CD14-positive monocyte (primary cell): ENCODE data around the gene TSHZ2. TPM values are rescaled to one million over a fixed set of nuclear protein-coding genes. Genes with fewer than 3 reads are reported as not detected.

Experiments
- DNase-seq, 3 donors: peaks; one replicate each; pipeline ENCODE4 v3.0.0-alpha.2; 2011 to 2022
- H2AFZ ChIP-seq: 2 replicates; pipeline ENCODE4 v1.6.0; 2012; ENCODE audit warnings: mild to moderate bottlenecking, low read depth, low read length, inconsistent platforms; ENCODE audit not compliant: insufficient read depth, poor library complexity, severe bottlenecking
- H3K27ac ChIP-seq, 2 donors: 1 replicate in 1 of 2; 2 replicates in 1 of 2; pipeline ENCODE4 v1.5.1; 2012 to 2013; ENCODE audit warnings: low read length in 2 of 2, control low read depth in 1 of 2, inconsistent platforms in 1 of 2, low read depth in 1 of 2, mild to moderate bottlenecking in 1 of 2
- H3K27me3 ChIP-seq, 2 donors: one replicate each; pipeline versions ENCODE4 v1.6.0 to v1.6.1; 2011 to 2013; ENCODE audit warnings: low read length in 2 of 2; ENCODE audit not compliant: control insufficient read depth in 2 of 2, insufficient read depth in 2 of 2
- H3K36me3 ChIP-seq, 2 donors: replicated peaks in 1 of 2; 1 replicate in 1 of 2; 2 replicates in 1 of 2; pipeline versions ENCODE4 v1.5.1 to v1.6.1; 2012 to 2013; ENCODE audit warnings: low read length in 2 of 2, control low read depth in 1 of 2, inconsistent platforms in 1 of 2, mild to moderate bottlenecking in 1 of 2; ENCODE audit not compliant: insufficient read depth in 2 of 2, control insufficient read depth in 1 of 2
- H3K4me1 ChIP-seq, 2 donors: 1 replicate in 1 of 2; 2 replicates in 1 of 2; pipeline versions ENCODE4 v1.5.1 to v1.6.1; 2012 to 2013; ENCODE audit warnings: low read length in 2 of 2, control low read depth in 1 of 2, inconsistent platforms in 1 of 2, mild to moderate bottlenecking in 1 of 2, moderate library complexity in 1 of 2; ENCODE audit not compliant: insufficient read depth in 2 of 2, control insufficient read depth in 1 of 2
- H3K4me2 ChIP-seq: replicated peaks from 2 replicates; pipeline ENCODE3; 2012; ENCODE audit warnings: low read length, moderate library complexity, mild to moderate bottlenecking; ENCODE audit not compliant: poor library complexity, severe bottlenecking; ENCODE audit errors: extremely low read depth
- H3K4me3 ChIP-seq, 3 experiments: fragments of 200-600 bp in 1 of 3; sonication (generic) in 1 of 3; replicated peaks in 1 of 3; 1 replicate in 2 of 3; 2 replicates in 1 of 3; pipeline ENCODE4 v1.5.1; 2011 to 2013; ENCODE audit warnings: low read length in 3 of 3, mild to moderate bottlenecking in 3 of 3, control low read depth in 2 of 3, low read depth in 2 of 3, inconsistent platforms in 1 of 3, moderate library complexity in 1 of 3
- H3K79me2 ChIP-seq: 2 replicates; pipeline ENCODE4 v1.6.0; 2012; ENCODE audit warnings: mild to moderate bottlenecking, control low read depth, inconsistent platforms, low read length, moderate library complexity; ENCODE audit not compliant: insufficient read depth
- H3K9ac ChIP-seq: 2 replicates; pipeline ENCODE4 v1.6.0; 2017; ENCODE audit warnings: low read length, mild to moderate bottlenecking; ENCODE audit not compliant: insufficient read depth, poor library complexity, severe bottlenecking
- H3K9me3 ChIP-seq, 2 donors: replicated peaks in 1 of 2; 1 replicate in 1 of 2; 2 replicates in 1 of 2; pipeline versions ENCODE4 v1.5.1 to v1.6.1; 2012 to 2013; ENCODE audit warnings: low read length in 2 of 2, control low read depth in 1 of 2; ENCODE audit not compliant: control insufficient read depth in 1 of 2, insufficient read depth in 1 of 2
- H4K20me1 ChIP-seq: 2 replicates; pipeline ENCODE4 v1.6.0; 2012; ENCODE audit warnings: mild to moderate bottlenecking, low read length, control low read depth, moderate library complexity; ENCODE audit not compliant: insufficient read depth
- H3K27ac Mint-ChIP-seq, 7 donors: one replicate each; pipeline ENCODE4 v1.8.0; 2020; ENCODE audit warnings: mild to moderate bottlenecking in 7 of 7, mixed read lengths in 7 of 7, moderate library complexity in 6 of 7, inconsistent platforms in 2 of 7
- H3K27me3 Mint-ChIP-seq, 3 donors: one replicate each; pipeline ENCODE4 v1.8.0; 2021 to 2022; ENCODE audit warnings: low read depth in 3 of 3, mild to moderate bottlenecking in 3 of 3, mixed read lengths in 3 of 3, moderate library complexity in 3 of 3, inconsistent platforms in 1 of 3
- H3K36me3 Mint-ChIP-seq, 2 donors: one replicate each; pipeline ENCODE4 v1.8.0; 2020; ENCODE audit warnings: mixed read lengths in 2 of 2, inconsistent platforms in 1 of 2, mild to moderate bottlenecking in 1 of 2
- H3K4me1 Mint-ChIP-seq: one replicate; pipeline ENCODE4 v1.8.0; 2020; ENCODE audit warnings: mild to moderate bottlenecking, mixed read lengths
- H3K4me3 Mint-ChIP-seq, 2 donors: one replicate each; pipeline ENCODE4 v1.8.0; 2020; ENCODE audit warnings: mild to moderate bottlenecking in 2 of 2, mixed read lengths in 2 of 2, moderate library complexity in 1 of 2
- H3K9me3 Mint-ChIP-seq, 7 donors: one replicate each; pipeline ENCODE4 v1.8.0; 2020 to 2022; ENCODE audit warnings: mixed read lengths in 7 of 7, mild to moderate bottlenecking in 6 of 7, moderate library complexity in 6 of 7, inconsistent platforms in 2 of 7
- WGBS: methylation state at CpG from one replicate; pipeline ENCODE4 v1.1.5; 2013; ENCODE audit warnings: missing lambda C conversion rate; ENCODE audit not compliant: insufficient coverage; 5-methylcytosine and 5-hydroxymethylcytosine counted together
- intact Hi-C, 2 donors: fragments of 100-400 bp; cut with micrococcal nuclease; formaldehyde crosslinking; loops; one replicate each; pipeline versions ENCODE4 v1.15.0 to v1.15.1; 2023
- polyA plus RNA-seq, 3 donors: library from polyadenylated mRNA; depleted of rRNA in 1 of 3; unstranded in 2 of 3; stranded (reverse) in 1 of 3; fragments of 300-500 nt in 2 of 3; fragments of >200 nt in 1 of 3; fragmentation: Illumina TruSeq in 2 of 3; gene quantifications; 1 replicate in 2 of 3; 2 replicates in 1 of 3; pipeline ENCODE4 v1.2.3, GENCODE V29; 2012 to 2021
- TF ChIP-seq, protein P1 (sequence below): fragments of 200-600 bp; IDR thresholded peaks from one replicate; pipeline ENCODE4 v1.8.0; 2022; ENCODE audit warnings: antibody characterized with exemption, mild to moderate bottlenecking

Gene TSHZ2
- polyA plus RNA-seq, 3 donors, result not detected

DNA sequence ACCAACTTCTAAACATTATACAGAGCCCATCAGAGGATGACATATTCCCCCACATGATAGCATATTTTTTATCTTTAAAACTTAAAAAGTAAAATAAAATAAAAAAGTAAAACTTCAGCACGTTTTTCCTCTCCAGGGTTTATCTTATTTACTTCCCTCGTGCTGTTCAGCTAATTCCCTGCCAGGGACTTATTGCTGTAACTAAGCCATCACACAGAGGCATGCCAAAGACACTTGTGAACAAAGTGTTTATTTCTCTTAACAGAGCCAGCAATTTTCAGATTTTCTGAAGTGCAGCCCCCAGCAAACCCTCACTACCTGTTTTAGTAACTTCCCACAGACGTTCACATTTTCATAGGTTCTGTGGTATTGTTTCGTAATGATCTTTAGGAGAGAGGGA is 327.7 kb downstream of the TSHZ2 start:
- 83% methylated on average over 1 of the region's 4 CpGs for WGBS

DNA sequence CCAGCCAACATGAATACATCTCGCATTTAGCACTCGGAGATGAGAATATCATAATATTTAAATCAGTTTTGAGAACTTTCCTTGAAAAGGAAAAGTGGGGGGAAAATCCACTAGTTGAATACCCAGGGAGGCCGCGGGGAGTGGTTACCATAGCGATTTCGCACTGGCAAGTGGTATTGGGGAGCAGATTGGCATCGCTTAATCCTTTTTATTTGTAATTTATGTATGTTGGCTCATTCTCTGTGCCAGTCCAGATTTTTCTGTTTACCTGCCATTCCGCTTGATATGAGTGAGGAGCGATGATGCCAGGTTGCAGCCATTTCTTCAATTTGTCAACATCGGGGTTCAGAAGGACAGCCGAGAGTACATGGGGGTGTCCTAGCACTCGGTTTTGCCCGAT is 329.7 kb downstream of the TSHZ2 start:
- Mint-ChIP-seq H3K4me3 (no peak overlapping the region), H3K27me3 (peaks cover 0 to 9% (median 4%) of the 10 kb centered on the region in 3 donors), H3K9me3 (peaks cover 0 to 6% (median 0%) of the 10 kb centered on the region in 7 donors), H3K27ac (no peak overlapping the region), H3K36me3 (no peaks in the 10 kb centered on the region), H3K4me1 (peaks cover 4% of the 10 kb centered on the region)
- Histone ChIP-seq H3K27ac (no peak overlapping the region), H4K20me1 (no peaks in the 10 kb centered on the region), H3K9me3 (no peaks in the 10 kb centered on the region), H3K36me3 (no peaks in the 10 kb centered on the region), H3K79me2 (no peaks in the 10 kb centered on the region), H3K27me3 (no peaks in the 10 kb centered on the region), H3K4me1 (no peaks in the 10 kb centered on the region), H3K4me3 (no peak overlapping the region), H3K4me2 (no peak overlapping the region), H3K9ac (no peak overlapping the region), H2AFZ (no peak overlapping the region)
- intact Hi-C loops, result no loop called here
- WGBS, result 94% methylated on average over 7 of the region's 13 CpGs
- TF ChIP-seq, protein P1, sequence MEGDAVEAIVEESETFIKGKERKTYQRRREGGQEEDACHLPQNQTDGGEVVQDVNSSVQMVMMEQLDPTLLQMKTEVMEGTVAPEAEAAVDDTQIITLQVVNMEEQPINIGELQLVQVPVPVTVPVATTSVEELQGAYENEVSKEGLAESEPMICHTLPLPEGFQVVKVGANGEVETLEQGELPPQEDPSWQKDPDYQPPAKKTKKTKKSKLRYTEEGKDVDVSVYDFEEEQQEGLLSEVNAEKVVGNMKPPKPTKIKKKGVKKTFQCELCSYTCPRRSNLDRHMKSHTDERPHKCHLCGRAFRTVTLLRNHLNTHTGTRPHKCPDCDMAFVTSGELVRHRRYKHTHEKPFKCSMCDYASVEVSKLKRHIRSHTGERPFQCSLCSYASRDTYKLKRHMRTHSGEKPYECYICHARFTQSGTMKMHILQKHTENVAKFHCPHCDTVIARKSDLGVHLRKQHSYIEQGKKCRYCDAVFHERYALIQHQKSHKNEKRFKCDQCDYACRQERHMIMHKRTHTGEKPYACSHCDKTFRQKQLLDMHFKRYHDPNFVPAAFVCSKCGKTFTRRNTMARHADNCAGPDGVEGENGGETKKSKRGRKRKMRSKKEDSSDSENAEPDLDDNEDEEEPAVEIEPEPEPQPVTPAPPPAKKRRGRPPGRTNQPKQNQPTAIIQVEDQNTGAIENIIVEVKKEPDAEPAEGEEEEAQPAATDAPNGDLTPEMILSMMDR, result no peak
- DNase-seq, result no peak

More for the DNA sequence above, 327.7 kb downstream of the TSHZ2 start:
- Histone ChIP-seq H3K27me3 (no peaks in the 10 kb centered on the region), H2AFZ (no peak overlapping the region), H3K4me1 (no peaks in the 10 kb centered on the region), H3K9me3 (no peaks in the 10 kb centered on the region), H3K79me2 (no peaks in the 10 kb centered on the region), H3K4me2 (no peak overlapping the region), H3K9ac (no peak overlapping the region), H3K36me3 (no peaks in the 10 kb centered on the region), H3K27ac (no peak overlapping the region), H4K20me1 (no peaks in the 10 kb centered on the region), H3K4me3 (no peak overlapping the region)
- intact Hi-C loops, result no loop called here
- Mint-ChIP-seq H3K4me3 (no peak overlapping the region), H3K27me3 (peaks cover 2 to 11% (median 5%) of the 10 kb centered on the region in 3 donors), H3K27ac (no peak overlapping the region), H3K36me3 (no peaks in the 10 kb centered on the region), H3K9me3 (peaks cover 0 to 3% (median 0%) of the 10 kb centered on the region in 7 donors), H3K4me1 (peaks cover 4% of the 10 kb centered on the region)
- TF ChIP-seq, protein P1, result no peak
- no peak for DNase-seq
